ENCODE results near the gene STARD10.

GRCh38 chr11:72706579-72706978, 87.3 kb downstream of the STARD10 start:
- TF ChIP-seq CTCF (IDR thresholded peaks at IDR 0.05) (no peak), POLR2A (IDR thresholded peaks at IDR 0.05) (no peak)

Measured in testis (tissue), 2 donors.